Immature natural killer cell (primary cell): ENCODE measurements around the gene VSTM2L. TPM values are rescaled to one million over a fixed set of nuclear protein-coding genes. Genes with fewer than 3 reads are reported as not detected.
"Not testable (repeated sequence)": the region's sequence is repeated elsewhere in the genome, so short reads cannot be mapped to it uniquely, and the experiment has no call there.

Experiments
- DNase-seq, 3 donors: peaks; one replicate each; pipeline ENCODE4 v3.0.0; 2022; ENCODE audit warnings: mixed read lengths in 1 of 3
- H3K27ac Mint-ChIP-seq, 6 donors: one replicate each; pipeline ENCODE4 v1.8.0; 2020; ENCODE audit warnings: mixed read lengths in 6 of 6, mild to moderate bottlenecking in 5 of 6, inconsistent platforms in 4 of 6, moderate library complexity in 3 of 6
- H3K27me3 Mint-ChIP-seq, 3 donors: one replicate each; pipeline ENCODE4 v1.8.0; 2020 to 2021; ENCODE audit warnings: low read depth in 3 of 3, mild to moderate bottlenecking in 3 of 3, mixed read lengths in 3 of 3, moderate library complexity in 3 of 3, inconsistent platforms in 1 of 3
- H3K36me3 Mint-ChIP-seq, 3 donors: one replicate each; pipeline ENCODE4 v1.8.0; 2020; ENCODE audit warnings: mixed read lengths in 3 of 3, inconsistent platforms in 2 of 3, mild to moderate bottlenecking in 2 of 3
- H3K4me1 Mint-ChIP-seq, 2 donors: one replicate each; pipeline ENCODE4 v1.8.0; 2020; ENCODE audit warnings: inconsistent platforms in 2 of 2, mild to moderate bottlenecking in 2 of 2, mixed read lengths in 2 of 2, moderate library complexity in 1 of 2
- H3K4me3 Mint-ChIP-seq, 5 donors: one replicate each; pipeline ENCODE4 v1.8.0; 2020; ENCODE audit warnings: mild to moderate bottlenecking in 5 of 5, mixed read lengths in 5 of 5, inconsistent platforms in 3 of 5, moderate library complexity in 3 of 5
- H3K9me3 Mint-ChIP-seq, 6 donors: one replicate each; pipeline ENCODE4 v1.8.0; 2020; ENCODE audit warnings: mild to moderate bottlenecking in 6 of 6, mixed read lengths in 6 of 6, inconsistent platforms in 4 of 6, moderate library complexity in 3 of 6
- polyA plus RNA-seq, 3 donors: library from polyadenylated mRNA; unstranded; fragments of 300-500 nt; fragmentation: Illumina TruSeq; gene quantifications; one replicate each; pipeline ENCODE4 v1.2.3, GENCODE V29; 2021

The VSTM2L gene
- not detected for polyA plus RNA-seq

- peaks cover 12 to 17% of the 10 kb centered on the region in 2 donors for H3K4me1 Mint-ChIP-seq
- H3K27ac Mint-ChIP-seq = peak within 1 kb of the TSS in 1 of 6 donors; percentile 10
- H3K27me3 Mint-ChIP-seq = peaks cover 19 to 28% (median 21%) of the 10 kb centered on the region in 3 donors
- H3K36me3 Mint-ChIP-seq = no peaks in the 10 kb centered on the region
- H3K4me3 Mint-ChIP-seq = peak within 1 kb of the TSS; percentile 68 to 86 (median 80)
- H3K9me3 Mint-ChIP-seq = no peaks in the 10 kb centered on the region
- DNase-seq = no peak
Measured at GRCh38 chr20:37902504-37903313, at the start of gene VSTM2L. Gene VSTM2L, plus strand, starts transcription at chr20:37903127. Its CDS starts 224 bp downstream, at chr20:37903351.

- H3K4me3 Mint-ChIP-seq = no peak overlapping the region
- H3K27ac Mint-ChIP-seq = no peak overlapping the region
- peaks cover 10 to 19% (median 19%) of the 10 kb centered on the region in 3 donors for H3K36me3 Mint-ChIP-seq
- H3K9me3 Mint-ChIP-seq = no peaks in the 10 kb centered on the region
- no peaks in the 10 kb centered on the region for H3K4me1 Mint-ChIP-seq
- peaks cover 0 to 5% (median 3%) of the 10 kb centered on the region in 3 donors for H3K27me3 Mint-ChIP-seq
- no peak for DNase-seq
Measured at GRCh38 chr20:37853823-37854375, 49.0 kb upstream of the VSTM2L start.

GRCh38 chr20:37856034-37856433 lies 46.9 kb upstream of the VSTM2L start:
- not testable (repeated sequence) for H3K4me1 Mint-ChIP-seq, H3K4me3 Mint-ChIP-seq, H3K27me3 Mint-ChIP-seq, DNase-seq, H3K9me3 Mint-ChIP-seq
- Mint-ChIP-seq H3K36me3 (peaks cover 7 to 29% (median 18%) of the 10 kb centered on the region in 3 donors), H3K27ac (peak overlapping the region in 1 of 6 donors; percentile 41)

- Mint-ChIP-seq H3K4me1 (no peaks in the 10 kb centered on the region), H3K27ac (peak overlapping the region in 2 of 6 donors; percentile 2 to 19), H3K36me3 (peaks cover 7 to 30% (median 20%) of the 10 kb centered on the region in 3 donors), H3K4me3 (no peak overlapping the region), H3K9me3 (no peaks in the 10 kb centered on the region), H3K27me3 (peaks cover 0 to 5% (median 0%) of the 10 kb centered on the region in 3 donors)
- no peak for DNase-seq
Measured at GRCh38 chr20:37856932-37857660, 45.8 kb upstream of the VSTM2L start.

- peaks cover 11 to 42% (median 32%) of the 10 kb centered on the region in 3 donors for H3K36me3 Mint-ChIP-seq
- no peak overlapping the region for H3K4me3 Mint-ChIP-seq
- no peak for DNase-seq
- no peaks in the 10 kb centered on the region for H3K9me3 Mint-ChIP-seq
- no peaks in the 10 kb centered on the region for H3K4me1 Mint-ChIP-seq
- no peak overlapping the region for H3K27ac Mint-ChIP-seq
- peaks cover 0 to 4% (median 4%) of the 10 kb centered on the region in 3 donors for H3K27me3 Mint-ChIP-seq
Measured at GRCh38 chr20:37859406-37860171, 43.3 kb upstream of the VSTM2L start.

- Mint-ChIP-seq H3K9me3 (no peaks in the 10 kb centered on the region), H3K27ac (no peak overlapping the region), H3K4me1 (no peaks in the 10 kb centered on the region), H3K27me3 (peaks cover 0 to 5% (median 2%) of the 10 kb centered on the region in 3 donors), H3K36me3 (peaks cover 4 to 50% (median 25%) of the 10 kb centered on the region in 3 donors), H3K4me3 (no peak overlapping the region)
- no peak for DNase-seq
Measured at GRCh38 chr20:37863289-37863688, 39.6 kb upstream of the VSTM2L start.

- H3K4me1 Mint-ChIP-seq = no peaks in the 10 kb centered on the region
- H3K27ac Mint-ChIP-seq = peak overlapping the region in 1 of 6 donors; percentile 66
- no peak overlapping the region for H3K4me3 Mint-ChIP-seq
- no peak for DNase-seq
- peaks cover 0 to 5% (median 0%) of the 10 kb centered on the region in 3 donors for H3K27me3 Mint-ChIP-seq
- H3K36me3 Mint-ChIP-seq = peaks cover 4 to 43% (median 22%) of the 10 kb centered on the region in 3 donors
- H3K9me3 Mint-ChIP-seq = no peaks in the 10 kb centered on the region
Measured at GRCh38 chr20:37864298-37864697, 38.6 kb upstream of the VSTM2L start.

GRCh38 chr20:37866051-37866450 lies 36.9 kb upstream of the VSTM2L start:
- Mint-ChIP-seq H3K27me3 (peaks cover 0 to 6% (median 0%) of the 10 kb centered on the region in 3 donors), H3K36me3 (peaks cover 9 to 38% (median 27%) of the 10 kb centered on the region in 3 donors), H3K9me3 (no peaks in the 10 kb centered on the region), H3K4me3 (no peak overlapping the region), H3K27ac (no peak overlapping the region), H3K4me1 (no peaks in the 10 kb centered on the region)
- DNase-seq = no peak

- no peak for DNase-seq
- Mint-ChIP-seq H3K27me3 (peaks cover 0 to 8% (median 0%) of the 10 kb centered on the region in 3 donors), H3K36me3 (peaks cover 9 to 35% (median 19%) of the 10 kb centered on the region in 3 donors), H3K4me3 (no peak overlapping the region), H3K4me1 (no peaks in the 10 kb centered on the region), H3K27ac (no peak overlapping the region), H3K9me3 (no peaks in the 10 kb centered on the region)
Measured at GRCh38 chr20:37867289-37868195, 35.4 kb upstream of the VSTM2L start.

GRCh38 chr20:37868851-37869333 lies 34.0 kb upstream of the VSTM2L start:
- Mint-ChIP-seq H3K4me1 (no peaks in the 10 kb centered on the region), H3K9me3 (no peaks in the 10 kb centered on the region), H3K27ac (peak overlapping the region in 2 of 6 donors; percentile 37 to 53), H3K4me3 (no peak overlapping the region), H3K27me3 (peaks cover 0 to 6% (median 0%) of the 10 kb centered on the region in 3 donors), H3K36me3 (peaks cover 5 to 33% (median 13%) of the 10 kb centered on the region in 3 donors)
- no peak for DNase-seq

- no peaks in the 10 kb centered on the region for H3K4me1 Mint-ChIP-seq
- peaks cover 10 to 34% (median 16%) of the 10 kb centered on the region in 3 donors for H3K36me3 Mint-ChIP-seq
- H3K27me3 Mint-ChIP-seq = peaks cover 0 to 7% (median 0%) of the 10 kb centered on the region in 3 donors
- DNase-seq = no peak
- peak overlapping the region in 2 of 6 donors; percentile 37 to 45 for H3K27ac Mint-ChIP-seq
- H3K4me3 Mint-ChIP-seq = no peak overlapping the region
- no peaks in the 10 kb centered on the region for H3K9me3 Mint-ChIP-seq
Measured at GRCh38 chr20:37869334-37869861, 33.5 kb upstream of the VSTM2L start.

- no peaks in the 10 kb centered on the region for H3K9me3 Mint-ChIP-seq
- H3K4me3 Mint-ChIP-seq = no peak overlapping the region
- H3K36me3 Mint-ChIP-seq = peaks cover 10 to 33% (median 16%) of the 10 kb centered on the region in 3 donors
- H3K27me3 Mint-ChIP-seq = peaks cover 0 to 6% (median 0%) of the 10 kb centered on the region in 3 donors
- no peak for DNase-seq
- peak overlapping the region in 1 of 6 donors; percentile 76 for H3K27ac Mint-ChIP-seq
- no peaks in the 10 kb centered on the region for H3K4me1 Mint-ChIP-seq
Measured at GRCh38 chr20:37870294-37870693, 32.6 kb upstream of the VSTM2L start.
